Progenitor cell of endocrine pancreas (in vitro differentiated cells): ENCODE data around the gene MSANTD2. TPM values are rescaled to one million over a fixed set of nuclear protein-coding genes. Genes with fewer than 3 reads are reported as not detected.

Experiments
- DNase-seq: peaks from one replicate; pipeline ENCODE4 v3.0.0; 2021; ENCODE audit warnings: low spot score; ENCODE audit not compliant: unreplicated experiment
- H3K27ac Mint-ChIP-seq: 2 replicates; pipeline ENCODE4 v1.8.0; 2021; ENCODE audit warnings: mild to moderate bottlenecking, moderate library complexity, mixed read lengths
- H3K27me3 Mint-ChIP-seq: 2 replicates; pipeline ENCODE4 v1.8.0; 2021; ENCODE audit warnings: mixed read lengths
- H3K36me3 Mint-ChIP-seq: 2 replicates; pipeline ENCODE4 v1.8.0; 2022; ENCODE audit warnings: mixed read lengths; ENCODE audit not compliant: insufficient read depth
- H3K4me1 Mint-ChIP-seq: 2 replicates; pipeline ENCODE4 v1.8.0; 2021; ENCODE audit warnings: low read depth, mixed read lengths
- H3K4me3 Mint-ChIP-seq: 2 replicates; pipeline ENCODE4 v1.8.0; 2021; ENCODE audit warnings: low read depth, mild to moderate bottlenecking, moderate library complexity, mixed read lengths
- H3K9me3 Mint-ChIP-seq: 2 replicates; pipeline ENCODE4 v1.8.0; 2021; ENCODE audit warnings: low read depth, mixed read lengths
- total RNA-seq: library from RNA; stranded (reverse); gene quantifications from 2 replicates; pipeline ENCODE4 v1.2.1, GENCODE V29; 2021
- TF ChIP-seq, protein P1 (sequence below): fragments of 200-600 bp; sonication (generic); IDR thresholded peaks from one replicate; pipeline ENCODE4 v1.5.0; 2021; ENCODE audit warnings: antibody characterized with exemption, mild to moderate bottlenecking; ENCODE audit not compliant: unreplicated experiment

Gene MSANTD2
- total RNA-seq, 1 donor from 2014 or later = 41.6 TPM

DNA sequence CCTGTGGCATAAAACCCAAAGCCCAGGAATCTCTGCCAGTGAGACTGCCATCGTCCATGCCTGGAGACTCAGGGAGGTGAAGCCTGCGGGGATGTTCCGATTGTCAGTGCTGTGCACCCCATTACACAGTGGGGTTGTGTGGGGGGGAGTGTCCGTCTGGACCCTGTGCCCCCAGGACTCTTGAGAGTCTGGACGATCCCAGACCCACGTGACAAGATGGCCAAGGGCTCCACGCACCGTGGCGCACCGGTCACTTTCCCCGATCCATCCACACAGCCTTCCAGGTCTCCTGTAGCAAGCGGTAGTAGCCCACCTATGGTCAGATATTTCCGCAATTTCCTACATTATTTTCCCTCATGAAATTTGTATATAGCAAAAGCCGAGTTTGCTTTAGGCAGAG, 81.4 kb downstream of the MSANTD2 start:
- Mint-ChIP-seq H3K9me3 (no peaks in the 10 kb centered on the region), H3K4me1 (peaks cover 11% of the 10 kb centered on the region), H3K27ac (no peak overlapping the region), H3K27me3 (peaks cover 75% of the 10 kb centered on the region), H3K36me3 (no peaks in the 10 kb centered on the region), H3K4me3 (peak overlapping the region; percentile 64)
- DNase-seq = no peak
- TF ChIP-seq, protein P1, sequence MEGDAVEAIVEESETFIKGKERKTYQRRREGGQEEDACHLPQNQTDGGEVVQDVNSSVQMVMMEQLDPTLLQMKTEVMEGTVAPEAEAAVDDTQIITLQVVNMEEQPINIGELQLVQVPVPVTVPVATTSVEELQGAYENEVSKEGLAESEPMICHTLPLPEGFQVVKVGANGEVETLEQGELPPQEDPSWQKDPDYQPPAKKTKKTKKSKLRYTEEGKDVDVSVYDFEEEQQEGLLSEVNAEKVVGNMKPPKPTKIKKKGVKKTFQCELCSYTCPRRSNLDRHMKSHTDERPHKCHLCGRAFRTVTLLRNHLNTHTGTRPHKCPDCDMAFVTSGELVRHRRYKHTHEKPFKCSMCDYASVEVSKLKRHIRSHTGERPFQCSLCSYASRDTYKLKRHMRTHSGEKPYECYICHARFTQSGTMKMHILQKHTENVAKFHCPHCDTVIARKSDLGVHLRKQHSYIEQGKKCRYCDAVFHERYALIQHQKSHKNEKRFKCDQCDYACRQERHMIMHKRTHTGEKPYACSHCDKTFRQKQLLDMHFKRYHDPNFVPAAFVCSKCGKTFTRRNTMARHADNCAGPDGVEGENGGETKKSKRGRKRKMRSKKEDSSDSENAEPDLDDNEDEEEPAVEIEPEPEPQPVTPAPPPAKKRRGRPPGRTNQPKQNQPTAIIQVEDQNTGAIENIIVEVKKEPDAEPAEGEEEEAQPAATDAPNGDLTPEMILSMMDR = no peak

DNA sequence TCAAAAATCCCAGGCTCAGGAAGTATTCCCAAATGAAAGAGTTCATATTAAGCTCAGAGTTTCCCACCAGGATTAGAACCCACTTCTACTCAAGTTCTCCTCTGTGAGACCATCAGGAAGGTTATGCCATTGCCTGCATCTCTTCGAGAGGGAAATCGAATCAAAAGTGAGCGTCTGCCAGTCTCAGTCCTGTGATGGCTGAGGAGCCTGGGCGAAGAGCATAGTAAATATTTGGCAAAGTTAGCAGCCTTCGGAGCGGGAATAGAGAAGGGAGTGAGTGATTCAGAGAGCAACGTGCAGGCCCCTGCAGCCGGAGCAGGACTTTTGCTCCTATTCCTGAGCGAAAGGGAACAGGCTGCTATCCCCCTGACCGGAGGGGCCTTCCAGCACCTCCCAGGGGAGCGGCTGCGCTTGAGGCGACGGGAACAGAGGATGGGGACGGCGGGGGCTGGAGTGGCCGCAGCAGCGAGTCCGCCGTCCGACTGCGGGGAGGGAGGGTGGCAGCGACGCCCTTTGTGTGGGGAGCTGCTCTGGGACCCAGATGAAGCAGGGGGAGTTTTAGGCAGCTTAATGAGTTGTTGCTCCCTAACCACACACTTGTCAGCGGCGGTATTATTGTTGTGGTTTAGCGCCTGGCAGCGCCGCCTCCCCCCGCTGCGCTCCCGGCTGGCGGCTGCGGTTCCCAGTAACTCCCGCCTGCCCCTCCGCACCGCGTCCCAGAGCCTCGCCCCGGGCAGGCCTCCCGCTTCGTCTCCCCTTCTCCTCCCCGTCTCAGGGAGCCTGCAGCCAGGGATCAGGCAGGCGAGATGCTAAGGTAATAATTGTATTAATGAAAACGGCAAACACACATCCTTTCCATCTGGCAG, 82.2 kb downstream of the MSANTD2 start:
- H3K27me3 Mint-ChIP-seq = peaks cover 69% of the 10 kb centered on the region
- DNase-seq = no peak

DNA sequence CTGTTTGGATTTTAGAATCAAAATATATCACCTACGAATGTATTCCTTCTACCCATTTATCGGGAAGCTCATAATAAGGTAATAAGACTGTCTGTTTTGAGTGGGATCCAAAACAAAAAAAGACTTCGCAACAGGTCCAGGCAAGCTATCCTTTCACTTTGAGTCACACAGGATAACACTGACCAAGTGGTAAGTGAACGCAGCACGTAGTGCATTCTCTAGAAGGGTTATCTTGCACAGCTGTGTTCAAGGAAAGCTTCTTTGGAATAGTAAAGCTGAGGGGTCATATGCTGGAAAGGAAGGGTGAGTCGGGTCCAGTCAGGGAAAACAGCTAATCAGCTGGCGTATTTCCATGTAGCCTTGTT, 82.8 kb downstream of the MSANTD2 start:
- TF ChIP-seq, protein P1 = no peak
- H3K36me3 Mint-ChIP-seq = no peaks in the 10 kb centered on the region
- no peak overlapping the region for H3K27ac Mint-ChIP-seq
- peaks cover 63% of the 10 kb centered on the region for H3K27me3 Mint-ChIP-seq
- peak overlapping the region; percentile 70 for H3K4me3 Mint-ChIP-seq
- no peak for DNase-seq
- H3K4me1 Mint-ChIP-seq = peaks cover 7% of the 10 kb centered on the region
- no peaks in the 10 kb centered on the region for H3K9me3 Mint-ChIP-seq

More for the DNA sequence above, 82.2 kb downstream of the MSANTD2 start:
- H3K9me3 Mint-ChIP-seq = no peaks in the 10 kb centered on the region
- no peaks in the 10 kb centered on the region for H3K36me3 Mint-ChIP-seq
- H3K4me3 Mint-ChIP-seq = peak overlapping the region; percentile 70
- TF ChIP-seq, protein P1 = no peak
- H3K27ac Mint-ChIP-seq = peak overlapping the region; percentile 39
- peaks cover 11% of the 10 kb centered on the region for H3K4me1 Mint-ChIP-seq

DNA sequence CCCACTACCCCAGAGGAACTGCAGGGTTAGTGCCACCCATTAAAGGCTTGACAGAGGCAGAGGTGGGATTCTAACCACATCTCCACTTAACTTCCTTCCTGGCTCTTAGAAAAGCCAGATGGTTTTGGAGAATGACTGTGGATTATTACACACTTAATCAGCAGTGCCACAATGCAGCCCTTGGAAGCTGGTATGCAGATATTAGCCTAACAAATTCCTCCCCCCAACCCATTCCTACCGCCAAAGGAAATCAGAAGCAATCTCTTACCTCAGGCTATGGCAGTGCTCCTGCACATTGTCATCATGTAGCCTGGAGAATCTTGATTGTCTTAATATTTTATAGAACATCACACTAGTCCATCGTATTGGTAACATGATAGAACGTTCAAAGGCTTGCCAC, 83.6 kb downstream of the MSANTD2 start:
- H3K9me3 Mint-ChIP-seq = no peaks in the 10 kb centered on the region
- H3K27ac Mint-ChIP-seq = no peak overlapping the region
- H3K27me3 Mint-ChIP-seq = peaks cover 55% of the 10 kb centered on the region
- no peaks in the 10 kb centered on the region for H3K36me3 Mint-ChIP-seq
- no peak overlapping the region for H3K4me3 Mint-ChIP-seq
- DNase-seq = no peak
- H3K4me1 Mint-ChIP-seq = peaks cover 7% of the 10 kb centered on the region
- TF ChIP-seq, protein P1 = no peak

Other genes starting within 250 kb of the MSANTD2 start
- not detected in 2 replicates for gene OR8A1, start 230.4 kb downstream of the MSANTD2 start, total RNA-seq
- gene PANX3, start 189.0 kb downstream of the MSANTD2 start, total RNA-seq = not detected in 2 replicates
- gene TBRG1, start 177.5 kb downstream of the MSANTD2 start, total RNA-seq = 31.1 and 33.3 TPM in 2 replicates
- 7.9 and 8.7 TPM in 2 replicates for gene SIAE, start 126.7 kb downstream of the MSANTD2 start, total RNA-seq
- gene SPA17, start 126.5 kb downstream of the MSANTD2 start, total RNA-seq = 12.0 and 13.6 TPM in 2 replicates
- gene NRGN, start 60.5 kb downstream of the MSANTD2 start, total RNA-seq = 4.9 and 5.9 TPM in 2 replicates
- gene VSIG2, start 48.2 kb downstream of the MSANTD2 start, total RNA-seq = 1.8 and 2.6 TPM in 2 replicates
- gene ESAM, start 38.1 kb downstream of the MSANTD2 start, total RNA-seq = 1.4 and 1.6 TPM in 2 replicates
- gene ROBO3, start 65.0 kb upstream of the MSANTD2 start, total RNA-seq = 9.9 and 10.2 TPM in 2 replicates
- not detected in 2 replicates for gene ROBO4, start 97.5 kb upstream of the MSANTD2 start, total RNA-seq
- not detected in 2 replicates for gene HEPN1, start 118.8 kb upstream of the MSANTD2 start, total RNA-seq
- gene HEPACAM, start 135.6 kb upstream of the MSANTD2 start, total RNA-seq = 0.07 and 0.13 TPM in 2 replicates
- gene CCDC15, start 153.8 kb upstream of the MSANTD2 start, total RNA-seq = 3.8 and 4.0 TPM in 2 replicates